Measurements from ENCODE around the gene CEMP1.

Gene CEMP1

GRCh38 chr16:2483939-2484897, 47.0 kb downstream of the CEMP1 start:
- no peak for DNase-seq

DNA sequence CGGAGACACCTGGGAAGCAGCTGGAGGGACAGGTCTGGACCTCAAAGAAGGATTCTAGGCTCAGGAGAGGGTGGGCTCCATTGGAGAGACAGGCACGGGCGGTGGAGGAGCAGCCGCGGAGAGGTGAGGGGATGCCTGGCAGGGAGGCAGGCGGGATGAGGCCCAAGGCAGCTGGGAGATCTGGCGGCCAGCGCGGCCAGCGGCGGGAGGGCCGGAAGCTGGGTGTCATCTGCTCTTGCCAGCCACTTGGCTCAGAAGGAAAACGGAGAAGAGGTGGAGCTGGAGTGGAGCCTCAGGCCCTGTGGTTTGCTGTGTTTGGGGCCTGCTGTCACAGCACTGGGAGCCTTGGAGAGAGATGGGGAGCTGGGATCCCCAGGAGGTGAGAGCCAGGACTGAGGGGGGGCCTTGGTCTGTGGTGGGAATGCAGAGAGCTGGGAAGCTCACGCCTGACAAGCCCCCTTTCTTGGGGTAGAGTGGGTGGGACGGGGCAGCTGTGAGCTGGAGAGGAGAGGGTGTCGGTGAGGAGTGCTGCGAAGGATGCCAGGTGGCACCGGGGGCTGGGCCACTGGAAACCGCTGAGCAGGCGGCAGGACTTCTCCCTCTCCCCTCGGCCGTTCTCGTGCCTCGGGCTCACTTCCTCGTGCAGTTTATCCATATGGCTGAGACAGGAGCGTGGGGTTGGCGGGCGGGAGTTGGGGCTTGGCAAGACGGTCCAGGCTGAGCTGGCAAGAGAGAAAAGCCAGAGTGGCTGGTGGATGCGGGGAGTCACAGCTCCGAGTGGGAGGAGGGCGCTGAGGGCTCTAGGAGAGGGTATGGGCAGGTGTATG, 48.3 kb downstream of the CEMP1 start:
- no peak for DNase-seq

- DNase-seq: no peak
These were observed 49.0 kb downstream of the CEMP1 start for GRCh38 chr16:2482249-2482648.

GRCh38 chr16:2481676-2482075, 49.5 kb downstream of the CEMP1 start:
- DNase-seq: no peak

DNA sequence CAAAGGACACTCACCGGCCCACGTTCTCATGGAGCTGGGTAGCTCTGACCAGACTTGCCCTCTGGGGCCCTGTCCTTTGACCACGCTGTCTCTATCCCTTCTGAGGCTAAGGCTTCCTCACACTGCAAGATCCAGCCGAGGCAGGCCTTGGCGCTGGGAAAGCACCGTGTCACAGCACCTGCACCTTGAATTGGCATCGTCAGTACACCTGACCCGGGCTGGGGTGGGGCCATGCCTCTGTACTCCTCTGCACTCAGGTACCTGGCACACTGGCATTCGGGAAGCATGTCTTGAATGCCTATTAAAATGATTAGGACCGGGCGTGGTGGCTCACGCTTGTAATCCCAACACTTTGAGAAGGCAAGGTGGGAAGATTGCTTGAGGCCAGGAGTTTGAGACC, 50.3 kb downstream of the CEMP1 start:
- no peak for DNase-seq

Measured in stimulated activated CD4-positive, alpha-beta T cell treated with anti-CD3 and anti-CD28 coated beads, Interleukin-1b, Interleukin-23, amount 100 ng/mL, for 48 hours (primary cell).